Activated T-helper 1 cell treated with anti-CD3 and anti-CD28 coated beads, Interleukin-12 subunit alpha, Interleukin-12 subunit beta, Interleukin-2, Interleukin-4 antibody, amounts not matched to agents 30 ng/mL and 10 ng/mL and 1 ng/mL, durations not matched to agents 14 hours and 24 hours and 36 hours (primary cell): Measurements from ENCODE around the gene POU2AF2. TPM values are rescaled to one million over a fixed set of nuclear protein-coding genes. Genes with fewer than 3 reads are reported as not detected.

Experiments
- DNase-seq: peaks from one replicate; pipeline ENCODE4 v3.0.0; 2021; ENCODE audit warnings: low spot score
- H3K27ac Mint-ChIP-seq: one replicate; pipeline ENCODE4 v1.8.0; 2021; ENCODE audit warnings: mild to moderate bottlenecking, mixed read lengths
- H3K27me3 Mint-ChIP-seq: one replicate; pipeline ENCODE4 v1.8.0; 2022; ENCODE audit warnings: mild to moderate bottlenecking, moderate library complexity, mixed read lengths; ENCODE audit not compliant: insufficient read depth
- H3K36me3 Mint-ChIP-seq: one replicate; pipeline ENCODE4 v1.8.0; 2021; ENCODE audit warnings: low read depth, mixed read lengths
- H3K4me1 Mint-ChIP-seq: one replicate; pipeline ENCODE4 v1.8.0; 2021; ENCODE audit warnings: low read depth, mixed read lengths
- H3K4me3 Mint-ChIP-seq: one replicate; pipeline ENCODE4 v1.8.0; 2021; ENCODE audit warnings: mild to moderate bottlenecking, moderate library complexity, mixed read lengths
- H3K9me3 Mint-ChIP-seq: one replicate; pipeline ENCODE4 v1.8.0; 2021; ENCODE audit warnings: mixed read lengths
- intact Hi-C: fragments of 100-400 bp; cut with micrococcal nuclease; formaldehyde crosslinking; loops from one replicate; pipeline ENCODE4 v1.15.1; 2024
- total RNA-seq: library from RNA; stranded (reverse); gene quantifications from 2 replicates; pipeline ENCODE4 v1.2.3, GENCODE V29; 2022

Gene POU2AF2
- total RNA-seq, 1 donor from 2014 or later, result not detected

DNA sequence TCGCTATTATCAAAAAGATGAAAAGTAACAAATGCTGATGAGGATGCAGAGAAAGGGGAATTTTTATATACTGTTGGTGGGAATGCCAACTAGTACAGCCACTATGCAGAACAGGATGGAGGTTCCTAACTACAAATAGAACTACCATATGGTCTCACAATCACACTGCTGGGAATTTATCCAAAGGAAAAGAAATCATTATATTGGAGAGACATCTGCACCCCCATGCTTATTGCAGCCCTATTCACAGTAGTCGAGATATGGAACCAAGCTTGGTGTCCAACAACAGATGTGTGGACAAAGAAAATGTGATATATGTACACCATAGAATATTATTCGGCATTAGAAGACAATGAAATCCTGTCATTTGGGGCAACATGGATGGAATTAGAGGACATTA is 19.6 kb upstream of the POU2AF2 start:
- Mint-ChIP-seq H3K4me3 (no peak overlapping the region), H3K9me3 (no peaks in the 10 kb centered on the region), H3K27ac (no peak overlapping the region), H3K36me3 (no peaks in the 10 kb centered on the region), H3K27me3 (peaks cover 23% of the 10 kb centered on the region), H3K4me1 (peaks cover 32% of the 10 kb centered on the region)
- DNase-seq, result no peak
- intact Hi-C loops, result no loop called here

DNA sequence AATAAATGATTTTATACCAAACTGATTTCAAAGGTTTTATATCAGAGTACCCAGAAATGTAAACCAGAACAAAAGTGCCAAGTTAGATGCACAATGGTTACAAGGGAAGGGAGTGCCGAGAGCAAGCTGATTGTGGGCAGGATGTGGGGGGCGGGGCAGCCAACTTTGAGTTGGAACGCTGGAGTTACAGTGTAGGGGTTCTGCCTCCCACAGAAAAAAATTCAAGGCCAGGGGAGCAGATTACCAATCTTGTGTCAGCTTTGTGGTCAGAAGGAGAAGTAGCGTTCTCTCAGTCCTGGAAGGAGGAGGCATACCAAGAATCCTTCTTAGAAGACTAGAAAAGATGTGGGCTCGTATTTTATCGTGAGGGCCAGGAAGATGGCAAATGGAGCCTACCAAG is 15.9 kb upstream of the POU2AF2 start:
- Mint-ChIP-seq H3K4me1 (peaks cover 31% of the 10 kb centered on the region), H3K27ac (no peak overlapping the region), H3K4me3 (no peak overlapping the region), H3K27me3 (peaks cover 17% of the 10 kb centered on the region), H3K36me3 (no peaks in the 10 kb centered on the region), H3K9me3 (no peaks in the 10 kb centered on the region)
- DNase-seq, result no peak
- intact Hi-C loops, result loop anchor here (1.0 to 5.0 kb wide), 6 partner anchors 517 to 1377 kb away; partner anchors contain the start of gene ARHGAP20

DNA sequence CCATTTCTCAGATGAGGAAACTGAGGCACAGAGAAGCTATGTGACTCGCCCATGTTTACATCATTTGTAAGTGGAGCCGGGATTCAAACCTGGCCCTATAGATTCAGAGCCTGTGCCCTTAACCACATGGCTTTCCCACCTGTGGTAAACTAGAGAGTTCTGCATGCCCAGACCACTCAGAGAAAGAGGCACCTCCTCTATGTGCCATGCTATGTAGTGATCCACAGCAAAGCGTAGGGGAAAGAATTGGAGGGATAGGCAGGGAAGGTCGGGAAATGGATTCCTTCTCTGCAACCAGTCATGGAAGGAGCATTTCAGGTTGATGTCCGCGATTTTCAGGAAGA is 15.4 kb upstream of the POU2AF2 start:
- DNase-seq, result no peak
- Mint-ChIP-seq H3K27me3 (peaks cover 12% of the 10 kb centered on the region), H3K4me1 (peaks cover 31% of the 10 kb centered on the region), H3K36me3 (no peaks in the 10 kb centered on the region), H3K4me3 (peak overlapping the region; percentile 67), H3K9me3 (no peaks in the 10 kb centered on the region), H3K27ac (no peak overlapping the region)
- intact Hi-C loops, result loop anchor here (1.0 to 5.0 kb wide), 6 partner anchors 518 to 1378 kb away; partner anchors contain the start of gene ARHGAP20

DNA sequence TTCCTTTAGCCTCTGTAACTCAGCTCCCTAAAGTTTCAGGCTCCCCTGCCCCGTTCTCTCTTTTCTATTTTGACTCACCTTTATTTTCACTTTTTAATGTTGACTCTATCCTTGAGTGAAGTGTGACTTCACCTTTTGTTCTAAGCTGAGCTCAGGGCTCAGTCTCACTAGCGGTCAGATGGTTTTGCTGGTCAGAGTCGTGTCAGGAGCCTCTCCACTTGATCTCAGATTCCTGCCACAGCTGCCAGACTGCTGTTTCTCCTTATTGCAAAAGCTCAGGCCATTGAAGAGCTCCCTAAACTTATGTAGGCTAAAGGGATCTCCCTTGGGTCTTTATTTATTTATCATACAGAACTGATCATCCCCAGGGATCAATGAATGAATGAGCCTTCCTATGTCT is 13.7 kb upstream of the POU2AF2 start:
- Mint-ChIP-seq H3K4me3 (no peak overlapping the region), H3K27me3 (peaks cover 8% of the 10 kb centered on the region), H3K36me3 (no peaks in the 10 kb centered on the region), H3K4me1 (peaks cover 31% of the 10 kb centered on the region), H3K9me3 (no peaks in the 10 kb centered on the region), H3K27ac (no peak overlapping the region)
- DNase-seq, result no peak
- intact Hi-C loops, result loop anchor here (2.0 to 5.0 kb wide), 4 partner anchors 520 to 1380 kb away; partner anchors contain the start of gene ARHGAP20

DNA sequence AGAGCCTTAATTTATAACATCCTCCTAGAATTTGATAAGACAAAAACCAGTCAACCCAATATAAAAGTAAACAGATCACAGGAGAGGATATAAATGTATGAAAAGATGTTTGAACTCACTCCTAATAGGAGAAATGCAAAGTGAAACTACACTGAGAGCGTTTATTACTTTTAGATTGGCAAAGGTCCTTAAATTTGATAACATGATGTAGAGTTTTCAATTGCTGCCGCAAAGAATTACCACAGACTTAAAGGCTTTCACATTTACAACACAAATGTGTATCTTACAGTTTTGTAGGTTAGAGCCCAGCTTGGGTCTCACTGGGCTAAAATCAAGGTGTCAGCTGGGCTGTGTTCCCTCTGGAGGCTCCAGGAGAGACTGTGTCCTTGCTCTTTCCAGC is 9.1 kb upstream of the POU2AF2 start:
- H3K27me3 Mint-ChIP-seq, result peaks cover 19% of the 10 kb centered on the region
- no peak overlapping the region for H3K4me3 Mint-ChIP-seq
- DNase-seq, result no peak
- peaks cover 6% of the 10 kb centered on the region for H3K4me1 Mint-ChIP-seq
- intact Hi-C loops, result no loop called here
- no peak overlapping the region for H3K27ac Mint-ChIP-seq
- H3K9me3 Mint-ChIP-seq, result no peaks in the 10 kb centered on the region
- no peaks in the 10 kb centered on the region for H3K36me3 Mint-ChIP-seq

DNA sequence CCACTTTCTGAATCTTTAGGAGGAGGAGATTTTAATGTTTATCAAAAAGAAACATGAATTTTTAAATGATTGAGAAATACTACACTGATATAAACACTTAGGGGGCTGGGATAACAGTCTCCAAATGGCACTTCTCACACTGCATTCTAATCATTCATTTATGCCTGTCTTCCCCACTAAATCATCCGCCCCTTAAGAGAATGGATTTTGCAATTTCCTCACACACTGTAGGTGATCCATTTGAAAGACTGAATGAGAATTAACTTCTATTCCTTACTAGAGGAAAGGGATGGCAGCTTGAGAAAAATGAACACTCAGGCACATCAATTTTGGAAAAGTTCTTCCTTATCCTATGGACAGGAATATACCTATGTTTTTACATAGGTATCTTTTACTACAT is 7.6 kb upstream of the POU2AF2 start:
- peaks cover 22% of the 10 kb centered on the region for H3K27me3 Mint-ChIP-seq
- H3K4me1 Mint-ChIP-seq, result no peaks in the 10 kb centered on the region
- no peak for DNase-seq
- no peaks in the 10 kb centered on the region for H3K36me3 Mint-ChIP-seq
- no peaks in the 10 kb centered on the region for H3K9me3 Mint-ChIP-seq
- no peak overlapping the region for H3K27ac Mint-ChIP-seq
- intact Hi-C loops, result no loop called here
- H3K4me3 Mint-ChIP-seq, result no peak overlapping the region

DNA sequence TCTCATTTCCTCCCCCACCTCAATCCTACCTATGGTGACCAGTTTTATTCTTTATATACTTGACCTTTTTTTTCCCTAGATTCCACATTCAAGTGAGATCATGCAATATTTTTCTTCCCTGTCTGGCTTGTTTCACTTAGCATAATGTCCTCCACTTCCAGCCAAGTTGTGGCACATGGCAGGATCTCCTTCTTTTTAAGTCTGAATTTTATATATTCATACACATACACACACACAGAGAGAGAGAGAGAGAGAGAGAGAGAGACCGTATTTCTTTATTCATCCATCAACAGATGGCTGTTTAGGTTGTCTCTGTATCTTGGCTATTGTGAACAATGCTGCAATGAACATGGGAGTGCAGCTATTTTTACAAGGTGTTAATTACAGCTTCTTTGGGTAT is 1.4 kb downstream of the POU2AF2 start:
- Mint-ChIP-seq H3K4me1 (no peaks in the 10 kb centered on the region), H3K36me3 (no peaks in the 10 kb centered on the region), H3K27ac (no peak overlapping the region), H3K9me3 (no peaks in the 10 kb centered on the region), H3K27me3 (peaks cover 26% of the 10 kb centered on the region), H3K4me3 (no peak overlapping the region)
- intact Hi-C loops, result no loop called here
- DNase-seq, result no peak

DNA sequence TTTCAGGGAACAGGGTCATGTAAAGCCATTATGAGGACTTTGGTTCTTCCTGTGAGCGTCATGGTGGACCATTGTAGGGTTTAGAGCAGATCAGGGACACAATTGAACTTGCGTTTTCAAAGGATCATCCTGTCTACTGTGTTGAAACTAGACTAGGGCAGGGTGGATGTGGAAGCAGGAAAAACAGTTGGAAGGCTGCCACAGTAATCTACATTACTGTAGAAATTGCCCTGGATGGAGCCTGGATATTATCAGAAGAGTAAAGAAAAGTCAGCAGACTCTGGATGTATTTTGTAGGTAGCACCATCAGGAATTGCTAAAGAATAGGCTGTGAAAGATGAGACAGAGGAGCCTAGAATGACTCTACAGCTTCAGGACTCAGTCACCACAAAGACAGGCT is 5.4 kb downstream of the POU2AF2 start:
- no peaks in the 10 kb centered on the region for H3K9me3 Mint-ChIP-seq
- H3K27ac Mint-ChIP-seq, result no peak overlapping the region
- intact Hi-C loops, result no loop called here
- DNase-seq, result no peak
- no peaks in the 10 kb centered on the region for H3K36me3 Mint-ChIP-seq
- H3K27me3 Mint-ChIP-seq, result peaks cover 14% of the 10 kb centered on the region
- no peaks in the 10 kb centered on the region for H3K4me1 Mint-ChIP-seq
- no peak overlapping the region for H3K4me3 Mint-ChIP-seq

DNA sequence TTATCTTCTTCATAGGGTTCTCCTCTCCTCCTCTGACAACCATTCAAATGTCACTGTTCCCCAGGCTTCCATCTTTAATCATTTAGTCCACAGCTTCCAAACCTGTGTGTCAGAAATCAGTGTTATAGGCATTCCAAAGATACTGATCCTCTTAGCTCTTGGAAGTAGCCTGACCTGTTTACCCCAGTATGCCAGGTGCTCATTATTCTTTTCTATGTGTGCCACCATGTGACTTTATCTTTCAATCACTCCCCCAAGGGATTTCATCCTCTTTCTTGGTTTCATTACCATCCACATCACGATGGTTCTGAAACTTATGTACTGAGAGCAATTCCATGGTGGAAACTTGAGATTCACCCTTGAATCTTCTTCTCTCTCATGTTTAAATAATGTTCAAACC is 7.6 kb downstream of the POU2AF2 start:
- H3K9me3 Mint-ChIP-seq, result no peaks in the 10 kb centered on the region
- no peaks in the 10 kb centered on the region for H3K4me1 Mint-ChIP-seq
- no peak overlapping the region for H3K4me3 Mint-ChIP-seq
- intact Hi-C loops, result no loop called here
- no peaks in the 10 kb centered on the region for H3K36me3 Mint-ChIP-seq
- DNase-seq, result no peak
- no peak overlapping the region for H3K27ac Mint-ChIP-seq
- H3K27me3 Mint-ChIP-seq, result peaks cover 10% of the 10 kb centered on the region

DNA sequence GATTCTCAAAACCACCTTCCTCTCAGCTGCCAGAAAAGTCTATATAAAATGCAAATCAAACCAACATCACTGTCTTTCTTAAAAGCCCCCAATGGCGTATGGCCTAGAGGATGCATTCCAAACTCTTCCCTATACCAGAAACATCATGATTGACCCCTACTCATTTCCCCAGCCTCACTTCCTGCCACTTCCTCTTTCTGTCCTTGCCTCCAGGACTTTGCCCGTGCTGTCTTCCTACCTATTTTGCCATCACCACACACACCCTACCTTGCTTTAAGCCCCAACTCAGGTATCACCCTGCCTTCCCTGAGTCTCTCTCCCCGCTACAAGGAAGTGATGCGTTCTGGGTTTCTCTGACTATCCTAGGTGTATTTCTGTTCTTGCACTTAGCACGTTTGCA is 8.1 kb downstream of the POU2AF2 start:
- Mint-ChIP-seq H3K4me1 (no peaks in the 10 kb centered on the region), H3K27ac (no peak overlapping the region)

DNA sequence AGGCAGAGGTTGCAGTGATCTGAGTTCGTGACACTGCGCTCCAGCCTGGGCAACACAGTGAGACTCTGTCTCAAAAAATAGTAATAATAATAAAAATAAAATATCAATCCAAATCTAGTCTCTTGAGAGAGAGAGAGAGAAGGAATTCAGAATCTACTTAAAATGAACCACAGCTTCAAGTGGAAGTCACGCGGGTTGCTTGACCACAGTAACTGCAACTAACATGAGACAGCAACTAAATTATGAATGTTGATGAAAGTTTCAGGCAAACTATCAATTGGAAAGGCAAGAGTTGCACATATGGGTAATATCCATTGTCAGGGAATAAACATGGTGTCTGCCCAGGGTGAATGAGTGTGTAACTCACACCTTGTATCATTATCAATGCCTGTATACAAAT is 12.5 kb downstream of the POU2AF2 start:
- Mint-ChIP-seq H3K9me3 (no peaks in the 10 kb centered on the region), H3K27me3 (peaks cover 29% of the 10 kb centered on the region), H3K4me3 (no peak overlapping the region), H3K27ac (no peak overlapping the region), H3K4me1 (no peaks in the 10 kb centered on the region), H3K36me3 (no peaks in the 10 kb centered on the region)
- DNase-seq, result no peak
- intact Hi-C loops, result no loop called here

More for the DNA sequence above, 8.1 kb downstream of the POU2AF2 start:
- H3K36me3 Mint-ChIP-seq, result no peaks in the 10 kb centered on the region
- intact Hi-C loops, result no loop called here
- DNase-seq, result no peak
- H3K9me3 Mint-ChIP-seq, result no peaks in the 10 kb centered on the region
- H3K4me3 Mint-ChIP-seq, result no peak overlapping the region
- H3K27me3 Mint-ChIP-seq, result peaks cover 10% of the 10 kb centered on the region

DNA sequence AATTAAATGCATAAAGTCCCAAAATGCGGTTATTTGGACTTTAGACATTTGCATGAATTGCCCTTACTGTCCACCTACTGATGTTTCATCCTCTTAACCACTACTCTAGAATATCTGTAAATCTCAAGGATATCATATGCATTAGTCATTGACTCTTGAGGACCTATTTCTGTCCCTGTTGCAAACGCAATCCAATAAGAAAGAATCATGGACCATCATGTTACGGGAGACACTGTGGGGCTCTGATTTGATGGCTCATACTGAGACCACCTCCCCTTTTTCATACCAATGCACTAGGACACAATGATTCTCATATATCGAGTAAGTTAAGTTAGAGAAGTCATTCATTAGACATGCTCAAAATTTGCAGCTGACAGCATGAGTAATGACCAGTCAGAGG is 14.4 kb downstream of the POU2AF2 start:
- intact Hi-C loops, result no loop called here
- H3K4me1 Mint-ChIP-seq, result no peaks in the 10 kb centered on the region
- no peak for DNase-seq
- H3K4me3 Mint-ChIP-seq, result no peak overlapping the region
- no peaks in the 10 kb centered on the region for H3K9me3 Mint-ChIP-seq
- no peak overlapping the region for H3K27ac Mint-ChIP-seq
- H3K27me3 Mint-ChIP-seq, result peaks cover 27% of the 10 kb centered on the region
- H3K36me3 Mint-ChIP-seq, result no peaks in the 10 kb centered on the region

DNA sequence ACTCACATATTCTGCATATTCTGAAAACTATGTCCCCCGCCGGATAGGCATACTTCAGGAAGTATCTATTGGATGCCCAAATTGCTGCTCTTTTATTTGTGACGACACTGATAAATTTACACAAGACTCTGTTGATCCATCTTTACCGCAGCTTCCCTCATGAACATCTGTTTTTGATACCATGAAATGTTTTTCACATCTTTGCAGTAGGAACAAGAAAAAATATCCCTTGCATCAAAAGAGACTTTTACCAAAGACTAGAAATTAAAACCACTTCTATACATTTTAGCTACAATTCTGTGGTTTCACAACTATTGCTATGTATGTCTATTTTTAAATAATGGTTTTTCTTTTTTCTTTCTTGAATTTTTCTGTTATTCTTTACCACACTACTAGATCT is 15.3 kb downstream of the POU2AF2 start:
- no peak overlapping the region for H3K27ac Mint-ChIP-seq
- DNase-seq, result no peak
- no peaks in the 10 kb centered on the region for H3K36me3 Mint-ChIP-seq
- H3K4me1 Mint-ChIP-seq, result no peaks in the 10 kb centered on the region
- H3K27me3 Mint-ChIP-seq, result peaks cover 27% of the 10 kb centered on the region
- intact Hi-C loops, result no loop called here
- H3K9me3 Mint-ChIP-seq, result no peaks in the 10 kb centered on the region
- no peak overlapping the region for H3K4me3 Mint-ChIP-seq

DNA sequence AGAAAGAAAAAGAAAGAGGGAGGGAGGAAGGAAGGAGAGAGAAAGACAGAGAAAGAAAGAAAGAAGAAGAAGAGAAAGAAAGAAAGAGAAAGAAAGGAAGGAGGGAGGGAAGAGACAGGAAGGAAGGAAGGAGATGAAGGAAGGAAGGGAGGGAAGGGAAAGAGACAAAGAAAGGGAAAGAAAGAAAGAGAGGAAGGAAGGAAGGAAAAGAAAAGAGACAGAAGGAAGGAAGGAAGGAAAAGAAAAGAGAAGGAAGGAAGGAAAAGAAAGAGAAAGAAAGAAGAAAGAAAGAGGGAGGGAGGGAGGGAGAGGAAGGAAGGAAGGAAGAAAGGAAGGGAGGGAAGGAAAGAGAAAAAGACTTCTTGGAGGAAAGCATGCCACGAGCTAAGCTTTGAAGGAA is 19.1 kb downstream of the POU2AF2 start:
- H3K36me3 Mint-ChIP-seq, result no peaks in the 10 kb centered on the region
- no peak overlapping the region for H3K27ac Mint-ChIP-seq
- no peak for DNase-seq
- intact Hi-C loops, result no loop called here
- no peaks in the 10 kb centered on the region for H3K9me3 Mint-ChIP-seq
- no peak overlapping the region for H3K4me3 Mint-ChIP-seq
- H3K27me3 Mint-ChIP-seq, result peaks cover 22% of the 10 kb centered on the region
- H3K4me1 Mint-ChIP-seq, result no peaks in the 10 kb centered on the region
